Measurements from ENCODE around the gene MPLKIP. TPM values are rescaled to one million over a fixed set of nuclear protein-coding genes. Genes with fewer than 3 reads are reported as not detected.

Gene MPLKIP
- polyA plus RNA-seq, 1 of the 3 experiments (the other 2 are of a cell fraction), result 48.4 TPM

- 94% methylated on average over 4 of the region's 4 CpGs for WGBS (ENCODE audit: low lambda C conversion rate)
- H3K27ac ChIP-seq (ENCODE audit: low read depth in 2 of 2, low read length in 1 of 2), result no peak overlapping the region
- H3K27me3 ChIP-seq (ENCODE audit: insufficient read depth), result no peaks in the 10 kb centered on the region
- no peak overlapping the region for H2AFZ ChIP-seq (ENCODE audit: low read depth)
- H3K79me2 ChIP-seq (ENCODE audit: insufficient read depth), result peaks cover 49% of the 10 kb centered on the region
- H3K9me2 ChIP-seq, result no peaks in the 10 kb centered on the region
- H3K4me2 ChIP-seq, result no peak overlapping the region
- POLR2A ChIA-PET, result no interaction called here
- no peak for DNase-seq
- H3F3A ChIP-seq (replicated peaks; ENCODE audit: insufficient read depth), result peaks cover 16% of the 10 kb centered on the region
- CTCF ChIA-PET, result no interaction called here
- TF ChIP-seq GABPA (IDR thresholded peaks at IDR 0.05; ENCODE audit: low read depth) (no peak), MXI1 (IDR thresholded peaks at IDR 0.05; ENCODE audit: low read depth, low read length) (no peak), PBX3 (IDR thresholded peaks at IDR 0.05) (no peak), RCOR1 (IDR thresholded peaks at IDR 0.05; ENCODE audit: low read length) (no peak)
- H3K4me1 ChIP-seq (ENCODE audit: control insufficient read depth in 1 of 2, insufficient read depth in 2 of 2, low read depth in 1 of 2, low read length in 1 of 2), result no peaks in the 10 kb centered on the region; a peak in 1 of 4 replicates
- H3K36me3 ChIP-seq (replicated peaks in 1 of 2; ENCODE audit: control insufficient read depth in 1 of 2, insufficient read depth in 2 of 2, low read length in 1 of 2), result peaks cover 4 to 30% of the 10 kb centered on the region in 2 experiments
- H3K9ac ChIP-seq, result no peak overlapping the region
- H3K4me3 ChIP-seq (ENCODE audit: low read depth in 2 of 2, low read length in 1 of 2), result no peak overlapping the region
- no peaks in the 10 kb centered on the region for H4K20me1 ChIP-seq (ENCODE audit: insufficient read depth)
- H3K9me3 ChIP-seq, result no peaks in the 10 kb centered on the region
Observed at GRCh38 chr7:40105879-40106473, 28.4 kb downstream of the MPLKIP start.

DNA sequence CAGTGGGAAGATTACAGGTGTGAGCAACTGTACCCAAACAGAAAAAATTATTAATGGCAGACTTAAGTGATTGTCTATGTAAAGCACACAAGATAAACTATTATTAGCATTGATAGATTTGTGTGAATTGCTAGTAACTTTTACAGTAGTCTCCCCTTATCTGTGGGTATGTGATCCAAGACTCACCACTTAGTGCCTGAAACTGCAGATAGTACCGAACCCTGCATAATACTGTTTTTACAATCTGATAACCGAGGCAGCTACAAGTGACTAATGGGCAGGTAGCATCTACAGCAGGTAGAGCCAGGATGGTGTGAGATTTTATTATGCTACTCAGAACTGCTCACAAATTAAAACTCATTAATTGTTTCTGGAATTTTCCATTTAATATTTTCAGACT is 31.5 kb downstream of the MPLKIP start:
- 98% methylated on average over 2 of the region's 2 CpGs for WGBS (ENCODE audit: low lambda C conversion rate)
- CTCF ChIA-PET, result interaction anchor here (1.4 kb wide), 1 partner anchor 207 kb away, joined by 4 read pairs; no protein-coding TSS in a partner anchor
- no peak for TF ChIP-seq FOXM1 (IDR thresholded peaks at IDR 0.05; ENCODE audit: low read depth)
- TF ChIP-seq USF2 (IDR thresholded peaks at IDR 0.05; ENCODE audit: borderline replicate concordance, low read depth, low read length), result no peak
- TF ChIP-seq POLR2AphosphoS5 (IDR thresholded peaks at IDR 0.05; ENCODE audit: low read depth, low read length), result no peak
- TF ChIP-seq ELF1 (IDR thresholded peaks at IDR 0.05), result no peak
- TF ChIP-seq YY1 (IDR thresholded peaks at IDR 0.05; ENCODE audit: low read depth), result no peak
- no peak for TF ChIP-seq GATA2 (CRISPR knock-in tag; IDR thresholded peaks at IDR 0.05)
- TF ChIP-seq, protein P1, sequence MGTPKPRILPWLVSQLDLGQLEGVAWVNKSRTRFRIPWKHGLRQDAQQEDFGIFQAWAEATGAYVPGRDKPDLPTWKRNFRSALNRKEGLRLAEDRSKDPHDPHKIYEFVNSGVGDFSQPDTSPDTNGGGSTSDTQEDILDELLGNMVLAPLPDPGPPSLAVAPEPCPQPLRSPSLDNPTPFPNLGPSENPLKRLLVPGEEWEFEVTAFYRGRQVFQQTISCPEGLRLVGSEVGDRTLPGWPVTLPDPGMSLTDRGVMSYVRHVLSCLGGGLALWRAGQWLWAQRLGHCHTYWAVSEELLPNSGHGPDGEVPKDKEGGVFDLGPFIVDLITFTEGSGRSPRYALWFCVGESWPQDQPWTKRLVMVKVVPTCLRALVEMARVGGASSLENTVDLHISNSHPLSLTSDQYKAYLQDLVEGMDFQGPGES (IDR thresholded peaks at IDR 0.05; ENCODE audit: low read depth, low read length), result no peak
- TF ChIP-seq REST (IDR thresholded peaks at IDR 0.05; ENCODE audit: low read depth, low read length), result no peak
- no peak for TF ChIP-seq PBX3 (IDR thresholded peaks at IDR 0.05)
- no peak for TF ChIP-seq NFIC (IDR thresholded peaks at IDR 0.05; ENCODE audit: borderline replicate concordance)
- TF ChIP-seq, protein P2, sequence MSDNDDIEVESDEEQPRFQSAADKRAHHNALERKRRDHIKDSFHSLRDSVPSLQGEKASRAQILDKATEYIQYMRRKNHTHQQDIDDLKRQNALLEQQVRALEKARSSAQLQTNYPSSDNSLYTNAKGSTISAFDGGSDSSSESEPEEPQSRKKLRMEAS (IDR thresholded peaks at IDR 0.05; ENCODE audit: low read depth), result no peak
- no peak for TF ChIP-seq NRF1 (IDR thresholded peaks at IDR 0.05; ENCODE audit: low read depth, low read length)
- no peak for TF ChIP-seq MXI1 (IDR thresholded peaks at IDR 0.05; ENCODE audit: low read depth, low read length)
- no peak for TF ChIP-seq TEAD4 (IDR thresholded peaks at IDR 0.05; ENCODE audit: borderline replicate concordance, insufficient read depth)
- no peak for TF ChIP-seq CTCF (IDR thresholded peaks at IDR 0.05)

More for the DNA sequence above, 31.5 kb downstream of the MPLKIP start:
- Histone ChIP-seq H3K27me3 (ENCODE audit: insufficient read depth) (no peaks in the 10 kb centered on the region), H3K4me2 (no peak overlapping the region), H3K9me3 (no peaks in the 10 kb centered on the region), H3K4me3 (ENCODE audit: low read depth in 2 of 2, low read length in 1 of 2) (no peak overlapping the region), H3K36me3 (replicated peaks in 1 of 2; ENCODE audit: control insufficient read depth in 1 of 2, insufficient read depth in 2 of 2, low read length in 1 of 2) (peaks cover 12 to 45% of the 10 kb centered on the region in 2 experiments), H3F3A (replicated peaks; ENCODE audit: insufficient read depth) (peaks cover 21% of the 10 kb centered on the region), H3K79me2 (ENCODE audit: insufficient read depth) (peaks cover 58% of the 10 kb centered on the region), H4K20me1 (ENCODE audit: insufficient read depth) (no peaks in the 10 kb centered on the region), H3K4me1 (ENCODE audit: control insufficient read depth in 1 of 2, insufficient read depth in 2 of 2, low read depth in 1 of 2, low read length in 1 of 2) (no peaks in the 10 kb centered on the region; a peak in 2 of 4 replicates), H2AFZ (ENCODE audit: low read depth) (no peak overlapping the region), H3K27ac (ENCODE audit: low read depth in 2 of 2, low read length in 1 of 2) (no peak overlapping the region), H3K9ac (no peak overlapping the region), H3K9me2 (no peaks in the 10 kb centered on the region)
- no peak for DNase-seq
- POLR2A ChIA-PET, result no interaction called here
